GM18508 (cell line): ENCODE measurements around the gene TRPM2.

Experiments used
- ATAC-seq: cut with Tn5 transposase; IDR thresholded peaks from one replicate; pipeline ENCODE4 v1.9.1; 2021; ENCODE audit warnings: moderate number of reproducible peaks; ENCODE audit not compliant: insufficient read depth, unreplicated experiment

The TRPM2 gene

DNA sequence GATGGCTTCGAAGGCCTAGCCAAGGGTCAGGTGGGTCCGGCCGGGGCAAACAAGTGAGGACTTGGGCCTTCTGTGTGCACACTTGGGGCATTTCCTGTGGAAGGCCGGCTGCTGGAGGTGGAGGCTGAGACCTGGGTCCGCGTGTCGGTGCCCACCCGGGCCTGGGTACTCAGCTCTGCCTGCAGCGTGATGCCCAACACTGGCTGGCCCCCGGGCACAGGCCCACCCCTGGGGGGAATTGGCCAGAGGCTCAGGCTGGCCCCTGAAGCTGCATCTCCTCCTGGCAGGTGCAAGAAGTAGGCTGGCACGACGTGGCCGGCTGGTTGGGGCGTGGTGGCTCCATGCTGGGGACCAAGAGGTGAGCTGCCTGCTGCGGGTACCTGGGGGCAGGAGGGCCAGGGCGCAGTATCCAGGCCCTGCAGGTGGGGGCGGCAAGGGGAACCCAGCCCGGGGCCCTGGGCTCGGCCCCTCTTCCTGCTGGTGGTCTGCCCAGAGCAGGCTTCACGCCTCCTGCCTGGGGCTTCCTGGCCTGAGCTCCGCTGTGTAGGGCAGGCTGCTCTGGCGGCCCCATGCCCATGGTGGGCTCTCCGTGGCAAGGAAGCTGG lies 31.5 kb upstream of the TRPM2 start:
- ATAC-seq = no peak

GRCh38 chr21:44322621-44323325 lies 30.6 kb upstream of the TRPM2 start:
- ATAC-seq = no peak

DNA sequence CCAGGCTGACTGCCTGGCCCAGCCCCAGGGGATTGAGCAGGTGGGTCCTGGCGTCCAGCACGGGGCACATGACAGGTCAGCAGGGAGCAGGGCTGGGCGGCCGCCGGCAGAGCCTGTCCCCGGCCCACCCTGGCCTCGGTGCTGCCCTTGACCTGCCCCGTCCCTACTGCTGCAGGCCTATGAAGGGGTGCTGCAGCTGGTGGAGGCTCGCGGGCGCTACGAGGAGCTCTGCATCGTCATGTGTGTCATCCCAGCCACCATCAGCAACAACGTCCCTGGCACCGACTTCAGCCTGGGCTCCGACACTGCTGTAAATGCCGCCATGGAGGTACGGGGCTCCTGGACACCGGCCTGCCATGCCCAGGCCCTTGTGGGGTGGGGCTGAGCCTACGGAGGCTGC lies 29.8 kb upstream of the TRPM2 start:
- ATAC-seq = no peak

DNA sequence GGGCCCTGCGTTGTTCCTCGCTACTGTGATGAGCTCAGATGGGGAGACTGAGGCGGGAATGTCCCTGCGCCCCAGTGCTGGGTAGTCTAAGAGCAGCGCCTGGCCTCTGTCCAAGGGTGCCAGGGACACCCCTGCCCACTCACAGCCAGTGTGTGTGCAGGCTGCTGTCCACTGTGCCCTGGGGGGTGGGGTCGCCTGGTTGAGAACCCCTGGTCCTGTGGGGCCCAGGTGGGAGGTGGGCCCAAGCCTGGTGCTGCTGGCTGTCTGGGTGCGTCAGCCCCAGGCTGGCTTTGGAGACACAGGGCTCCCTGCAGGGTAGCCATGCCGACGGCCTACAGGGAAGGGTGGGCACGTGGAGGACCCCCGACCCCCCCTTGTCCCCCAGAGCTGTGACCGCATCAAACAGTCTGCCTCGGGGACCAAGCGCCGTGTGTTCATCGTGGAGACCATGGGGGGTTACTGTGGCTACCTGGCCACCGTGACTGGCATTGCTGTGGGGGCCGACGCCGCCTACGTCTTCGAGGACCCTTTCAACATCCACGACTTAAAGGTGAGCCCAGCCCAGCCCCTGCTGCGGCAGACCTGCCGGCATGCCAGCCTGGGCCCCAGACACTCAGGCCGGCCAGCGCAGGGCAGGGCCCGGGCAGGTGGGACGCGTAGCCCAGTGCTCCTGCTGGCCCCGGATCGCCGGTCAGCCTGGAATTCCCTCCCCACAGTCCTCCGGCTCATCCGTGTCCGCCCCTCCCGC lies 29.1 kb upstream of the TRPM2 start:
- ATAC-seq = no peak

DNA sequence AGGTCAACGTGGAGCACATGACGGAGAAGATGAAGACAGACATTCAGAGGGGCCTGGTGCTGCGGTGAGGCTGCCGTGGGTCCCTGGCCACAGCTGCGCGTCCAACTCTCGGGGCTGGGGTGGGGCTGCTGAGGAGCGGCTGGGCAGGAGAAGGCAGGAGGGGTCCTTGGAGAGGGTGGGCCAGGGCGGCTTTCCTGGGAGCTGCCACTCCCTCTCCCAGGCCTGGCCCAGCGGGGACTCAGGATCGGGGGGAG lies 28.6 kb upstream of the TRPM2 start:
- no peak for ATAC-seq

DNA sequence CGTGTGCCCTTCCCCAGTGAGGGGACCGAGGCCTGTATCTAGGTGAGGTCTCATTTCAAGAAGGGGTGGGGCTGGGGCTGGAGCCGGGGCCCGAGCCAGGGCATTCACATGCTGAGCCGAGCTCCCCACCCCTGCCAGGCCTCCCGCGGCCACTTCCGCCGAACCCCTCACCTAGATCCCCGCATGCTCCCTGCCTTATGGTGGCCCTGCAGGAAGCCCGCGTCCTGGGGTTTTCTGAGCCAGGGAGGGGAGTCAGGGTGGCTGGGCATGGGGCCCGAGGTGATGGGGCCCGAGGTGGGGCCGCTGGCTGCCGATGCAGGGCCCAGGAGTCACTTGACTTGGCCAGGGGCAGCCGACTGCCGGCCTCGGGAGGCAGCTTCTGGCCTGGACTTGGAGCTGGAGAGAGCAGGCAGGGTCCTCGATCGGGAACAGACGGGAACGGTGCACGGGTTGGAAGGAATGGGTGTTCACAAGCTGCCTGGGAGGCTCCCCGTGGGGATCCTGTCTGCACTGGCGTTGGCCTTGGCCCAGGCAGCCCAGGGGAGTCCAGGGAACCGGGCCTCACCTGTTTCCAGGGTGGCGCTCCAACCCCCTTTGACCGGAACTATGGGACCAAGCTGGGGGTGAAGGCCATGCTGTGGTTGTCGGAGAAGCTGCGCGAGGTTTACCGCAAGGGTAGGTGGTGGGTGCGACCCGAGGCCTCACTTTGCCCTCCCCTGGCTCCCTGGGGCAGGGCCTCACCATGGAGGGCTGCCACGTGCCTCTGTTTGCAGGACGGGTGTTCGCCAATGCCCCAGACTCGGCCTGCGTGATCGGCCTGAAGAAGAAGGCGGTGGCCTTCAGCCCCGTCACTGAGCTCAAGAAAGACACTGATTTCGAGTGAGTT lies 27.8 kb upstream of the TRPM2 start:
- ATAC-seq = no peak

- no peak for ATAC-seq
Observed at GRCh38 chr21:44326272-44326647, 27.2 kb upstream of the TRPM2 start.

DNA sequence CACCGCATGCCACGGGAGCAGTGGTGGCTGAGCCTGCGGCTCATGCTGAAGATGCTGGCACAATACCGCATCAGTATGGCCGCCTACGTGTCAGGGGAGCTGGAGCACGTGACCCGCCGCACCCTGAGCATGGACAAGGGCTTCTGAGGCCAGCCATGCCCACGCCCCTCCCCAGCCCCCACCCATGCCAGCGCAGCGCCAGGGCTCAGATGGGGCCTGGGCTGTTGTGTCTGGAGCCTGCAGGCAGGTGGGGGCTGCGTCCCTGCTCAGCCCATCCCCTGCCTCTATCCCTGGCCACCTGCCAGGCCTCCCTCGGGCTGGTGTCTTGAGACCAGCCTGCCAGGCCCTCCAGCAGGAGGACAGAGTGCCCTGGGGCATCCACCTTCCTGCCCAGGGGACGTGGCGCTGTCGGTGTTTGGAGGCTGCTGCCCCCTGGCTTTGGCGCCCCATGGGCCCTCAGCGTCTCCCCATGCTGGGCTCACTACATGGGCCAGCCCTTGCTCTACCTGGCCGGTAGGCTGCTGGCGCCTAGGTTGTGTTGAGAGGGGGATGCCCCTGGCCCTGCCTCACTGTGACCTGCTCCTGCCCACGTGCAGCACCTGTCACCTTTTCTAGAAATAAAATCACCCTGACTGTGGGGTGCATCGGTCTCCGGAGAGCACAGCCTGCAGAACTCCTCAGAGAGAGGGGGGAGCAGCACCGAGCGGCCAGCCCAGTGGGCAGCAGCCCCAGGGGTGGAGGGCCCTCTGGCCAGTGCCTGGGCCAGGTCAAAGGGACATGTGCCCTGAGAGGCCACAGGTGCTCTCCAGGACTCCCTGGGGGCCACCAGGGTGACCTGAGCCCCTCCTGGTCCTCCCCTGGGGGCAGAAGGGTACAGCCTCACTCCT lies 26.5 kb upstream of the TRPM2 start:
- no peak for ATAC-seq

- ATAC-seq = no peak
Observed at GRCh38 chr21:44327603-44327974, 25.8 kb upstream of the TRPM2 start.

DNA sequence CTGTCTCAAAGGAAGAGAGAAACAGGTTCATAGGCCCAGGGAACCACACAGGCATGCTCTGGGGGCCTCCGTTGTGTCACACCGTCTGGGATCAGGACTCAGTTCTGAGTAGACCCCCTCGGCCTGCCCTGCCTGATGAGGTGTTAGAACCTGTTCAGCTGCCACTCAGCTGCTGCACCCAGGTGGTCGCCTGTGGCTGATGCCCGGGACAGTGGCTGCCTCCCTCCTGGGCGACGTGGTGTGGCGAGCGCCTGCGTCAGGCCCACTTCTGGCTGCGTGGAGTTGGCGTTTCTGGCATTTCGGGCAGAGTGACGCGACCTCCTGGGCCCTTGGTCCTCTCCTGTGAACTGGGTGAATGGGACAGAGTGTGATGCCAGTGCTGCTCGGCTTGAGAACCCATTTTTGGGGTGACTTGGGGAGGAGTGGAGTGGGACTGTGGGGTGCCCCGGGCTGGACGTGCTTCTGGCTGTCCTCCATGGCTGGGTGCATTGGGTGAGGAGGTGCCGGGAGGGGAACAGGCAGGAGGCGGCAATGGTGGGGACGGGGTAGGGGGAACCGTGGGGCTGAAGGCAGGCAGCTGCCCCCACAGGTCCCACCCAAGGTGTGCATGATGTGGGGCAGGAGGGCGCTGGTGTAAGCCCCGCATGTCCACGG lies 25.1 kb upstream of the TRPM2 start:
- no peak for ATAC-seq

DNA sequence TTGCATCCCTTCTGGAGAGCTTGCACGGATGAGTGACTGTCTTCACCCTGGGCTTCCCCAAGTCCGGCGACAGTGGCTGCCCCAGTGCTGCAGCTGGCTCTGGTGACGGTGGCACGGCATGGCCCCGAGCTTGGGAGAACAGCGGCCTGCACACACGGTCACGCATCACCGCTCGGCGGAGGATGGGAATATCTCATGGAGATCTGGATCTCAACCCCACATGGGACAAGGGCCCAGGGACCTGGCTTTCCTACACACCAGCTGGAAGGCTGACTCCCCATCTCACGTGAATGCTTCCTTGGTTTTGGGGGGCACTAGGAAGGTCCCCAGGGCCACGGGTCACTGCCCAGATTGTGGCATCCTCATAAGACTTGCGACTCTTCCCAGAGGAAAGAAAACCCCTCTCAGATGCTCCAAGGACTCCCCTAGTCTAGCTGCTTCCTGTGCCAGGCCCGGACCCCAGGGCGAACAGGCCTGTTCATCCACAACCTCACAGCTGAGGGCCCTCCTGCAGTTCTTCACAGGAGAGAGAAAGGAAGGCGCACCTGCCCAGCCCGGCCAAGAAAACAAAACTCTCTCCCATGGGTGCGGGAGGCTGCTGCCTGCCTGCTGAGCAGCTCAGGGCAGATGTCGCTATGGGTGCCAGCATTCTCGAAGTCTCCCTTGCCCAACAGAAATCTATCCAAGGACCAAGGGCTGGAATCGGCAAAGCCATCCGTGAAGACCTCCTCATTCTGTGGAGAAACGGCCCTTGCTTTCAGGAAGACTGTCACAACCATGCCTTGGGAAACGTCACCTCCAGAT lies 24.1 kb upstream of the TRPM2 start:
- no peak for ATAC-seq

DNA sequence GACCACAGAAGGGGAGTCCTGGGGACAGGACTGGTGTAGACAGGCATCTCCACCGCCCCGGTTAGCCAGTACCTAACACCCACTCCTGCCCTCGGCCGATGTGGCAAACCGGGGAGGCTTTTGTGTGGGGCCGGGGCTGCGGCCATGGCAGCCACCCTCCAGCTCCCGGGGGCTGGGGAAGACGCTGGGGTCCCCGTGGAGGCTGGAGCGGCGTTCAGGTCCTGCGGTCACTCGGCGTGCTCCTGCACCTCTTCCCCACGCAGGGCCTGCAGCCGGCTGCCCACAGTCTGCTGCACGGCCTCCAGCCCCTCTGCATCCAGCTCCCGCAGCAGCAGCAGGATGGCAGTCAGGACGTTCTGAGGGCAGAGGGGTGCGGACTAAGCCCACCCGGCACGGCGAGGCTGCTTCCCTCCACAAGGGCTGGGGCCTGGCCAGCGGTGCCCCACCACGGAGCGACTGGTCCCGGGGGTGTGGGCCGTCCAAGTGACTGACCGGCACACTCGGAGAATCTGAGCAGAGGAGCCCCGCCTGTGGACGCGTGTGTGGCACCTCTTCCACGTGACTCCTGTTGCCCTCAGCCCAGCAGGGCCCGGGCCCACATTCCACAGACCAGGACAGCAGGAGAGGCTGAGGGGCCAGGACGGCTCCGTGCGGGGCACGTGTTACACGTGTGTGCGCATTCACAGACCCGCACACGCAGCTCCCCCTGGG lies 23.3 kb upstream of the TRPM2 start:
- ATAC-seq = no peak

GRCh38 chr21:44330698-44331097 lies 22.7 kb upstream of the TRPM2 start:
- ATAC-seq = no peak

- ATAC-seq = no peak
Observed at GRCh38 chr21:44331209-44331608, 22.2 kb upstream of the TRPM2 start.

DNA sequence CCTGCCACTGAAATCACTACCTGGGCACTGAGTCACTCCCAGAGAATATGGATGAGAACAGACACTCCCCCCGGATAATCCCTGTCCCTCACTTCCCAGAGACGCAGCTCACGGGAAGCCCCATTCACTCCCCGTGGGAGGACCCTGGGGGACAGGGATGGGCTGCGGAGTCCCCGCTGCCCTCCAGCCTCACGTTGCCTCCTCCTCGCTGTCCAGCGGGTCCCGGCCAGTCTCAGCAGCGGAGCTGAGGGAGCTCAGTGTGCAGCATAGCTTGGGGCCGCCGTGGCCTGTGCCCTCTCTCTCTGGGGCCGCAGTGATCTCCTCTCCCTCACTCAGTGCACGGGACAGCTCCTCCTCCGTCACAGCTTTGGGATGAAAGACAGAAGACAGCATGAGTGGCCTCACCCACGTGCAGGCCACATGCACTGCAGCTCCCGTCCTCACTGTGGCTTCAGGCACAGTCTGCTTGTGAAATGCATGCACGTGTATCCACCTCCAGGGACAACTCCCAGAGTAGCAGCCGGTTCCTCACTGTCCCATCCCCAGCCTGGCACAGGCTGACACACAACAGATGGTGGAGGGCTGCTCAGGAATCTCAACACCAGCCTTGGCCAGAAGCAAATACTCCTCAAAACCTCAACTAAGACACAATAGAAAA lies 21.6 kb upstream of the TRPM2 start:
- ATAC-seq = no peak

GRCh38 chr21:44332383-44332782 lies 21.0 kb upstream of the TRPM2 start:
- ATAC-seq = no peak

- ATAC-seq = no peak
Observed at GRCh38 chr21:44332965-44333364, 20.5 kb upstream of the TRPM2 start.
